ENCODE results near the gene STX8.

- TF ChIP-seq, protein P1, sequence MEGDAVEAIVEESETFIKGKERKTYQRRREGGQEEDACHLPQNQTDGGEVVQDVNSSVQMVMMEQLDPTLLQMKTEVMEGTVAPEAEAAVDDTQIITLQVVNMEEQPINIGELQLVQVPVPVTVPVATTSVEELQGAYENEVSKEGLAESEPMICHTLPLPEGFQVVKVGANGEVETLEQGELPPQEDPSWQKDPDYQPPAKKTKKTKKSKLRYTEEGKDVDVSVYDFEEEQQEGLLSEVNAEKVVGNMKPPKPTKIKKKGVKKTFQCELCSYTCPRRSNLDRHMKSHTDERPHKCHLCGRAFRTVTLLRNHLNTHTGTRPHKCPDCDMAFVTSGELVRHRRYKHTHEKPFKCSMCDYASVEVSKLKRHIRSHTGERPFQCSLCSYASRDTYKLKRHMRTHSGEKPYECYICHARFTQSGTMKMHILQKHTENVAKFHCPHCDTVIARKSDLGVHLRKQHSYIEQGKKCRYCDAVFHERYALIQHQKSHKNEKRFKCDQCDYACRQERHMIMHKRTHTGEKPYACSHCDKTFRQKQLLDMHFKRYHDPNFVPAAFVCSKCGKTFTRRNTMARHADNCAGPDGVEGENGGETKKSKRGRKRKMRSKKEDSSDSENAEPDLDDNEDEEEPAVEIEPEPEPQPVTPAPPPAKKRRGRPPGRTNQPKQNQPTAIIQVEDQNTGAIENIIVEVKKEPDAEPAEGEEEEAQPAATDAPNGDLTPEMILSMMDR (IDR thresholded peaks at IDR 0.05), result no peak
- TF ChIP-seq POLR2A (IDR thresholded peaks at IDR 0.05) (no peak), POLR2AphosphoS5 (IDR thresholded peaks at IDR 0.05) (no peak)
Measured at GRCh38 chr17:9273428-9274391, 301.9 kb downstream of the STX8 start.
